Measurements from ENCODE around the gene COX15. TPM values are rescaled to one million over a fixed set of nuclear protein-coding genes. Genes with fewer than 3 reads are reported as not detected.
"Not testable (repeated sequence)": the region's sequence is repeated elsewhere in the genome, so short reads cannot be mapped to it uniquely, and the experiment has no call there.

Gene COX15
- total RNA-seq (2014; rRNA removed; shearing (Covaris generic)), result 49.4 and 56.5 TPM in 2 replicates
- polyA plus RNA-seq (2014; cell fraction: nucleus; rRNA removed), result 42.5 and 52.1 TPM in 2 replicates

- DNase-seq (ENCODE audit: extremely low read depth, low read depth), result peak; percentile 96
These were observed at the start of gene COX15, which contains the start of gene CUTC for GRCh38 chr10:99732033-99732842. TSS of gene COX15 (minus strand) at chr10:99732127. CDS start at chr10:99732049, 78 bp downstream. TSS of gene CUTC (plus strand) at chr10:99732234. CDS start at chr10:99732349, 115 bp downstream.

DNA sequence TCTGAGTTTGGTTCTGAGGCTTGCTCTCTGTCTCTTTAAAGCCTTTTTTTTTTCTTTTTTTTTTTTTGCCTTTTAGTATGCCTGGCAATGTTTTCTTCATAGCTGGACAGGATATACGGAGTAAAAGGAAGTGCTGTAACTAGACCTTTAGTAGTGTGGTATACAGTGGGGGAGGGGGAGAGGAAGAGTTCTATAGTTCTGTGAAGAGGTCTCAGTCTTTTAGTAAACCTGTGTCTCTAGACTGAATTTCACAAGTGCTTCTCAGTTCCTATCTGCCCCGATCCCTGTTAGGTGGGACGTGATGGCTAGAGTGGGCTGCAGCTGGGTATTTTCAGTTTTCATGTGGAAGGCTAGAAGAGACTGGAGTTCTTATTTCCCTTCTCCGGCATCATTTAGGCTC lies 47.4 kb upstream of the COX15 start:
- DNase-seq (ENCODE audit: extremely low read depth, low read depth), result peak; percentile 78

GRCh38 chr10:99777918-99778714 lies 46.2 kb upstream of the COX15 start:
- DNase-seq (ENCODE audit: extremely low read depth, low read depth), result peak; percentile 84

DNA sequence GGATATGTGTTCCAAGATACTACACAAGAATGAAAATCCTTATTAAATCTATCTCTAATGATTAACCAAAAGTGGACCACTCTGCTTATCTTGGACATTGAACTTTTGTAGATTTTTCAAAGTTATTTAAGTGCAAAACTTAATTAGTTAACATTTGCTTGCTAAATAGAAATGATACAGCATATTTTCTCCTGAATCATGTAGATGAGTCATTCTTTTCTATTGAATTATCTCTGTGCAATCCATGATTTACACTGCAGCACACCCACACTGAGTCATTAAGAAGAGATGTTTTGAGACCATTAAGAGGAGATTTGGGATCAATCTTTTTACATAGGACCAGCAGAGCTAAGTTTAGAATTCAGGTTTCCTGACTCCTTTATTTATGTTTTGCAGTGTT lies 43.9 kb upstream of the COX15 start:
- DNase-seq (ENCODE audit: extremely low read depth, low read depth), result peak; percentile 84

DNA sequence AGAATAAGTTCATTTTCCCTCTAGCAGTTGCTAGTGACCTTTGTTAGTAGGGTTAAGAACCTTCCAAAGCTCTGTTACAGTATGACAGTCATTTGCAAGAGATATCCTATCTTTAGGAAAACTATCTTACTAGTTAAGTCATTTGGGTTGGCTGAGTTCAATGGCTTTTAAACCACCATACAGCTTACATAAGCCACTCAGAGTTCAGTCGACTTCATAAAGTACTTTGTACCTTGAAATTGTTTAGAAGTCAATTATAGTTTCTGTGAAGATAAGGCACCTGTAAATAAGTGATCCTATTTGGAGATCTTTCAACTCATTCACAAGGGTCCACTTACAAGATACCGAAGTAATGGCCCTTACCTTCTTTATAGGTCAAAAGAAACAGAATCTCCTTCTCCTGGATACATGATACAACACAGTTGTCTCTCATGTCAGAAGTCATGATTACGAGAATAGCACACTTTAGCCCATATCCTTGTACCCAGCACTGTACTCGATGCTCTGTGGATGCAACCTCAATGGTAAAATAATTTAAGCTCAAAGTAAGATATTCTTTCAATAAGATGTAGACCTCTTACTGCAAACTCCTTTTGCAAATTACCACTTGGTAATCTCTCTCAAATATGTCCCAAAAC lies 38.6 kb upstream of the COX15 start:
- no peak for DNase-seq (ENCODE audit: extremely low read depth, low read depth)

DNA sequence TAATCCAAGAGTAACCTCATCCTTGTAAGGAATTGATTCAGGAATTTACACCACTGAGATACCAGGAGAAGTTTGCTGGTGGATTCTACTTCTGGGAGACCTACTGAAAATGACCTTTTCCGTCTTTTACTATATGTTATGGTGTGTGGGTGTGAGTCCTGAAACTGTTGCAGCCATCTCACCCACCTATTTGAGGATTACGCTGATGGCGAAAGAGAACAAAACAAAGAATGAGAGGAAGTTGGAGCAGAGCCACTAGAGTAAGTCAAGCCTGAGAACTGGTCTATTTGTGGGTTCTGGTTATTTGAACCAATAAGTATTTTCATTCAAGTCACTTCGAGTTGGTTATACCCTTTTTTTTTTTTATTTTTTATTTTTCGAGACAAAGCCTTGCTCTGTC lies 37.8 kb upstream of the COX15 start:
- no peak for DNase-seq (ENCODE audit: extremely low read depth, low read depth)

DNA sequence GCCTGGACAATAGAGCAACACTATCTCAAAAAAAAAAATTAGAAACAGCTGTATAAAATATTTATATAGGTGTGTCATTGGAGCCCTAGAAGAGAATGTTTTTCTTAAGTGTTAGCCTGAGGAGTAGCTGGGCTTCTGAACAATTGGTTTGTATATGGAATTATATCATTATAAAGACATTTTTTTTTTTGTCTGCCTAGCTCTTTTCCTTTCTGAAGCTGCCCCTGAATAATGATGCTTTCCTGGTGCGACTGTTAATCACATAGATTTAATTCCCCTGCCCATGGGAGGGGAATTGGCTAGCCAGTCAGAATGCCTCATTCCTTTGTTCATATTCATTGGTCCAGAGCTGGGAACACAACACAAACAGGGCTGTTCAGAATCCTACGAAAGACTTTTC lies 36.6 kb upstream of the COX15 start:
- DNase-seq (ENCODE audit: extremely low read depth, low read depth), result no peak

DNA sequence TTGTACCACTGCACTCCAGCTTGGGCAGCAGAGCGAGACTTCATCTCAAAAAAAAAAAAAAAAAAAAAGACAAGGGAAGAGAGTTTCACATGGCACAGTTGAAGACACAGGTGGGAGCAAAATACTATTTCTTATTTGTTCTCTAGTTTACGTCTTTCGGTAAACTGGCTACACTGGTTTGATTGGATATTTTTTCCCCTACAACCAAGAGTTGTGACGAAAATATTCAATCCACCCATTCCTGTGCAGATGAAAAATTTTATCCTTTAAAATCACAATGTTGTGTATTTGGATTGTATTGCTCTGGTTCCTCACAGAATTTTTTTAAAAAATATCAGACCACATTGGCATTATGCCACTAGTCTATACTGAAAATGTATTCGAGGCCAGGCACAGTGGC lies 36.0 kb upstream of the COX15 start:
- no peak for DNase-seq (ENCODE audit: extremely low read depth, low read depth)

- no peak for DNase-seq (ENCODE audit: extremely low read depth, low read depth)
These were observed 34.4 kb upstream of the COX15 start for GRCh38 chr10:99766302-99766681.

- no peak for DNase-seq (ENCODE audit: extremely low read depth, low read depth)
These were observed 33.9 kb upstream of the COX15 start for GRCh38 chr10:99765672-99766301.

- DNase-seq (ENCODE audit: extremely low read depth, low read depth), result no peak
These were observed 29.4 kb upstream of the COX15 start for GRCh38 chr10:99761365-99761764.

DNA sequence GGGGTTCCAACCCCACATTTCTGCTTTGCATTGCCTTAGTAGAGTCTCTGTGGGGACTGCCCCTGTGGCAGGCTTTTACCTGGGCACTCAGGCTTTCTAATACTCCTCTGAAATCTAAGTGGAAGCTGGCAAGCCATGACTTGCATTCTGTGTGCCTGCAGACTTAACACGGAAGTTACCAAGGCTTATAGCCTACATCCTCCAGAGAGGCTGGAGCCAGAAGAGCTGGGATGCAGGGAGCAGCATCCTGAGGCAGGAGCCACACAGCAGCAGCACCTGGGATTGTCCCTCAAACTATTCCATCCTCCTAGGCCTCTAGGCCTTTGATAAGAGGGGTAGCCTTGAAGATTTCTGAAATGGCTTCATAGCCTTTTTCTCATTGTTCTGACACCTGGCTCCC lies 28.4 kb upstream of the COX15 start:
- no peak for DNase-seq (ENCODE audit: extremely low read depth, low read depth)

DNA sequence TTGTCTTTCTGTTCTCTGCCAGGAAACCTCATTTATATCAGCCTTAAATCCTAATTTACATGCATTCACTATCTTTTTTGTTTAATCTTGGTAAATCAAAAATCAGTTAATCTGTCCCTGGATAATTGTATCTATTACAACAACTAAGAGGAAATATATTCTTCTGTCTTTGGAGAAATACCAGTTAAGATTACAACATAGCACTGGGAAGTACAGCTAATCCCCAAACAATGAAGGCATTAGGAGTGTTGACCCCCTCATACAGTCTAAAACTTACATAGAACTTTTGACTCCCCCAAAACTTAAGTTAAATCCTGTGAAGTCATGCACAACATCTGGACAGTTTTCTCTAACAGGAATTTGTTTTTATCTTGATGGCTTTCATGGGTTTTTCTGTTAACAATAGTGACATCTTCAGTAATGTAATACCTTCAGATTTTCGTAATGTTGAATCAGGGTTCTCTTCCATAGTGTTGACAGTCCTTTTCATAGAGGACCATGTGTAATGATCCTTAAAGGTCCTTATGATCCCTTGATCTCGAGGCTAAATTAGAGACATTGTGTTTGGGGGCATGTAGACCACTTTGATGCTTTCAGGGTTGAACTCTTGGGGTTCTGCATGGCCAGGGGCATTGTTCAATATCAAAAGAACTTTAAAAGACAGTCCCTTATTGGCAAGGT lies 26.4 kb upstream of the COX15 start:
- DNase-seq (ENCODE audit: extremely low read depth, low read depth), result no peak

DNA sequence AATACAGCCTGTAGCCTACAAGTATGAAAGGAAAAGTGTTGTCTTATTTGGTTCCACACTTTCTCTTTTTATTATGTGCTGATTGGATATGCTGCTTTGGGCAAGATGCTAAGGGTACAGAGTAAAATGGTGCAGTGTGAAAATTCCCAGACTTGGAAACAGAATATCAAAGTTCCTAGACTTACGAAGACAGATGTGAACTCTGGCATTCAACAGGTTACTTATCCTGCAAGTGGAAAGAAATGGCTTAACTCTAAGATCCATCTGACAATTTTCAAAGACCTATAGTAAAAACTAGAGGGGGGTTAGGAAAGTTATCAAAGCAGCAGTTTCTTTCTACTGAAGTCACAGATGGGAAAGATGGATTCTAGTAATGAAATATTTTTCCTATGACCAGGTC lies 24.2 kb upstream of the COX15 start:
- no peak for DNase-seq (ENCODE audit: extremely low read depth, low read depth)

GRCh38 chr10:99754670-99755069 lies 22.7 kb upstream of the COX15 start:
- DNase-seq (ENCODE audit: extremely low read depth, low read depth), result no peak

DNA sequence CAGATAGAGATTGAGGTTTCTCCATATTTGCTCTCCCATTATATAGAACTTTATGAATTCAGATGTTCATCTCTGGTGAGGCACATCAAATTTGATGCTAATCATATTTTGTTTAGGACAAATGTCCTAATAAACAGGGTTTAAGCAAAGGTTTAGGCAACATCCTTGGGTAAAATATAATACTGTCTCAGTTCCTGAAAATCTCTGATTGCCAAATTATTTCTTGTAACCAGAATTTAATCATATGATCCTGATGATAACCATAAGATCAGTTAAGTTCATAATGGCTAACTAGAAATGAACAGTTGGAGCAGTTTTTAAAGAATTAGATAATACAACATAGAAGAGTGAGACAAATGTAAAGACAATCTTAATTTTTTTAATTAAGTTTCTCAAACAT lies 18.7 kb upstream of the COX15 start:
- no peak for DNase-seq (ENCODE audit: extremely low read depth, low read depth)

GRCh38 chr10:99748823-99749451 lies 17.0 kb upstream of the COX15 start:
- no peak for DNase-seq (ENCODE audit: extremely low read depth, low read depth)

DNA sequence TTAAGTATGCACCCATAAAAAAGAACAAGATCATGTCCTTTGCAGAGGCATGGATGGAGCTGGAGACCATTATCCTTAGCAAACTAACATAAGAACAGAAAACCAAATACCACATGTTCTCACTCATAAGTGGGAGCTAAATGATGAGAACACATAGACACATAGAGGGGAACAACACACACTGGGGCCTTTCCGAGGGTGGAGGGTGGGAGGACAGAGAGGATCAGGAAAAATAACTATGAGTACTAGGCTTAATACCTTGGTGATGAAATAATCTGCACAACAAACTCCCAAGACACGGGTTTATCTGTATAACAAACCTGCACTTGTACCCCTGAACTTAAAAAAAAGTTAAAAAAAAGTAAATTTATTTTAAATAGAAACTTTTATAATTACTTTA lies 14.2 kb upstream of the COX15 start:
- not testable (repeated sequence) for DNase-seq (ENCODE audit: extremely low read depth, low read depth)

- DNase-seq (ENCODE audit: extremely low read depth, low read depth), result no peak
These were observed 11.9 kb upstream of the COX15 start for GRCh38 chr10:99743841-99744240.

DNA sequence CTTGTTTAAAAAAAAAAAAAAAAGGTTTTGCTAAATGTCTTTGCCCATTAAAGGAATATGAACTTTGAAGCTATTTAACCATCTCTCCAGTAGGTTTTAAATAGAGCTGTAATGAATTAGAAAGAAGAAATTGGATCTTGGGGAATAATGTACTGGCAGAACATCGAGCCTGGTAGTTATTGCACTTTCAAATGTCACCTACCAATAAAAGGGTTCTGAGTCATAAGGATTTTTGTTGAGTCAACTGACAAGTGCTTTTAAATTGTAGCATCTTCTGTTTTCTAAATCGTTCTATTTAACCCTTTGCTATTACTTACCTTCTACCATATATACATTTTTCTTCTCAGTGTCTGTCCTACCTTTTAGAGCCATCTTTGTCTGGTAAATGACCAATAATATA lies 10.8 kb upstream of the COX15 start:
- DNase-seq (ENCODE audit: extremely low read depth, low read depth), result no peak

Data from NCI-H460 (cell line).